ENCODE measurements around the gene PRR5L.

Gene PRR5L

DNA sequence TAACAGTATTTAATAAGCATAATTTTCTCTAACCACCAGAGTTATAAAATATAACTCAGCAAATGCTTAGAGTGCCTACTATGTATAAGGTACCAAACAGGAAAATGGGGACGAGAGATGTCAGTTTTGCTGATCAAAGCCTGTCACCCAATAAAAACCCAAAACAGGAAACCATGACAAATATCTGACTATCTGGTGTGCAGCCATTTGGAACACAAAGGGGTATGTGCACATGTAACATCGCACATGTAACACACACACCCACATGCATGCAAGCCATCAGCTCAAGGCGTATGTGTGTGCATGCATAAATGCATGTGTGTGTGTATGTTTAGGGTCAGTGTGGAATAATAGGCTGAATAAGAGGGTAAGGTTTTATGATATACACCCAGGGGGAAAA is 64.2 kb downstream of the PRR5L start:
- Histone ChIP-seq H2AFZ (ENCODE audit: low read depth, low read length, severe bottlenecking) (no peak overlapping the region), H3K9me3 (ENCODE audit: insufficient read depth, low read length) (no peaks in the 10 kb centered on the region), H3K36me3 (ENCODE audit: low read length) (no peaks in the 10 kb centered on the region), H3K4me2 (ENCODE audit: low read depth, low read length, poor library complexity, severe bottlenecking) (no peak overlapping the region), H3K27ac (ENCODE audit: low read depth, low read length) (no peak overlapping the region), H3F3A (ENCODE audit: insufficient read depth) (no peaks in the 10 kb centered on the region), H3K27me3 (ENCODE audit: low read length) (no peaks in the 10 kb centered on the region), H3K79me2 (ENCODE audit: insufficient read depth, low read length) (no peaks in the 10 kb centered on the region), H3K9me2 (replicated peaks; ENCODE audit: insufficient read depth, low read length) (no peaks in the 10 kb centered on the region), H4K20me1 (ENCODE audit: low read depth, low read length) (no peaks in the 10 kb centered on the region), H3K9ac (ENCODE audit: low read length) (no peak overlapping the region), H3K4me3 (ENCODE audit: insufficient read depth, low read length, poor library complexity, severe bottlenecking) (no peak overlapping the region)
- no peak for TF ChIP-seq CTCF (IDR thresholded peaks at IDR 0.05; ENCODE audit: insufficient read depth, low read length, poor library complexity, severe bottlenecking)
- no peak for TF ChIP-seq EZH2phosphoT487 (conservative IDR thresholded peaks at IDR 0.05; ENCODE audit: low read length)

DNA sequence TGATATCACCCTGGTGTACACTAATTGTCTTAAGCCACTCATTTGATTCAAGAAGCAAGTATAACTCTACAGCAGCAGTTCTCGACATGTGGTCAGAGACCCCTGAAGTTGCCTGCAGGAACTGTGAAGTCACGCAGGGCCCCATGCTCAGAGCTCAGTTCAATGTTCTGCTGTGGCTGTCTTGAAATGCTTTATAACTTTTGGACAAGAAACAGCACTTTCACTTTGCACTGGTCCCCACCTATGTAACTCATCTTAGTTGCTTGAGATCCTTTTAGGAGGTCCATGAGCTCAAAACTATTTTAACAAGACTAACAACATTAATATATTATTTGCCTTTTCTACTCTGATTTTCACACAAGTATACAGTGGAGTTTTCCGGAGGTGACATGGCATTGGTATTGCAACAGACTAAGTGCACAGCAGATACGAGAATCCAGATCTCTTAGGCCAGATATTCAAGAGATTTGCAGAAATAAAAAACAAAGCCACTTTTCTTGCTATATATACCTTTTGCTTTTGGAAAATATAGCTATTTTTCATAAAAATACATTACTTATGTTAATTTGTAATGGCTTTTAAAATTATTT is 64.8 kb downstream of the PRR5L start:
- Histone ChIP-seq H3K4me2 (ENCODE audit: low read depth, low read length, poor library complexity, severe bottlenecking) (no peak overlapping the region), H2AFZ (ENCODE audit: low read depth, low read length, severe bottlenecking) (no peak overlapping the region), H3K9me3 (ENCODE audit: insufficient read depth, low read length) (no peaks in the 10 kb centered on the region), H3K27me3 (ENCODE audit: low read length) (no peaks in the 10 kb centered on the region), H4K20me1 (ENCODE audit: low read depth, low read length) (no peaks in the 10 kb centered on the region), H3F3A (ENCODE audit: insufficient read depth) (no peaks in the 10 kb centered on the region), H3K9ac (ENCODE audit: low read length) (no peak overlapping the region), H3K79me2 (ENCODE audit: insufficient read depth, low read length) (no peaks in the 10 kb centered on the region), H3K27ac (ENCODE audit: low read depth, low read length) (no peak overlapping the region), H3K9me2 (replicated peaks; ENCODE audit: insufficient read depth, low read length) (no peaks in the 10 kb centered on the region), H3K4me3 (ENCODE audit: insufficient read depth, low read length, poor library complexity, severe bottlenecking) (no peak overlapping the region), H3K36me3 (ENCODE audit: low read length) (no peaks in the 10 kb centered on the region)
- TF ChIP-seq EZH2phosphoT487 (conservative IDR thresholded peaks at IDR 0.05; ENCODE audit: low read length) (no peak), CTCF (IDR thresholded peaks at IDR 0.05; ENCODE audit: insufficient read depth, low read length, poor library complexity, severe bottlenecking) (no peak)

DNA sequence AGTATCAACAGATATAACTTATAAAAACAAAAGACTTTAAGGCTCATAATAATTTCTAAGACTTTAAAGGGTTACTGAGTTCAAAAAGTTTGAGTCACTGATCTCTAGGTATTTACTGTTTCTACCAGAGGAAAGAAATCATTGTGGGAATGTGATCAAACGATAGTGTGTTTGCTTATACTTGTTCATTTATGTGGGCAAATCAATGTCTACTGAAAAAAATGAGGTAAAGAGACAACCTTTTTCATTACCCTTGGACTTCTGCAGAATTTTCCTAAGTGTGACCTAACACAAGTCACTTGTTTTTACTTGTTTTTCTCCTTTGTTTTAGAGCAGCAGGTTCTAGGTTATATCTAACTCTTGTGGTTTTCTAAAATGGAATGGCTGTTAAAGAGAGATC is 65.4 kb downstream of the PRR5L start:
- TF ChIP-seq EZH2phosphoT487 (conservative IDR thresholded peaks at IDR 0.05; ENCODE audit: low read length) (no peak), CTCF (IDR thresholded peaks at IDR 0.05; ENCODE audit: insufficient read depth, low read length, poor library complexity, severe bottlenecking) (no peak)
- Histone ChIP-seq H3K4me2 (ENCODE audit: low read depth, low read length, poor library complexity, severe bottlenecking) (no peak overlapping the region), H3K79me2 (ENCODE audit: insufficient read depth, low read length) (no peaks in the 10 kb centered on the region), H3K9ac (ENCODE audit: low read length) (no peak overlapping the region), H3K36me3 (ENCODE audit: low read length) (no peaks in the 10 kb centered on the region), H3K9me3 (ENCODE audit: insufficient read depth, low read length) (no peaks in the 10 kb centered on the region), H3K4me3 (ENCODE audit: insufficient read depth, low read length, poor library complexity, severe bottlenecking) (no peak overlapping the region), H3K27me3 (ENCODE audit: low read length) (no peaks in the 10 kb centered on the region), H3F3A (ENCODE audit: insufficient read depth) (no peaks in the 10 kb centered on the region), H3K27ac (ENCODE audit: low read depth, low read length) (no peak overlapping the region), H4K20me1 (ENCODE audit: low read depth, low read length) (no peaks in the 10 kb centered on the region), H2AFZ (ENCODE audit: low read depth, low read length, severe bottlenecking) (no peak overlapping the region), H3K9me2 (replicated peaks; ENCODE audit: insufficient read depth, low read length) (no peaks in the 10 kb centered on the region)

Data from SU-DHL-6 (cell line).